ENCODE results near the gene FBLN2. TPM values are rescaled to one million over a fixed set of nuclear protein-coding genes. Genes with fewer than 3 reads are reported as not detected.

FBLN2 gene
- total and polyA plus RNA-seq, 3 experiments from 2014 or later, result 0.09 to 3.2 (median 0.18) TPM

DNA sequence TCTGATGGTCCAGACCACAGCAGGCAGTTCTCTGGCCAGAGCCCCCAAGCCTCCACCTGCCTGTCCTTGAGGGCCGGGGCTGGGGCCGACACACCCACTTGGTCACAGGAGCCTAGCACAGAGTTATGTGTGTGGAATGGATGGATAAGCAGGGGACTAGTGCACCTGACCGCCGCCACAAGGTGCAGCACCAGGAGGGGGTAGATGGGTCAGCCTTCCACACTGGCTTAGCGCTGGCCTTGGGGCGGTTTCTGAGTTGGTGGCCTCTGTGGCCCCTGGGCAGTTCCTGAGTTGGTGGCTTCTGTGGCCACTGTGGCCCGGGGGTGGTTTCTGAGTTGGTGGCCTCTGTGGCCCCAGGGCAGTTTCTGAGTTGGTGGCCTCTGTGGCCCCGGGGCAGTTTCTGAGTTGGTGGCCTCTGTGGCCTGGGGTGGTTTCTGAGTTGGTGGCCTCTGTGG is 75.8 kb downstream of the FBLN2 start:
- H3K9me3 Mint-ChIP-seq, result peaks cover 0 to 2% (median 0%) of the 10 kb centered on the region in 5 donors
- Histone ChIP-seq H3K27ac (ENCODE audit: low read depth, low read length) (no peak overlapping the region), H3K4me3 (ENCODE audit: low read length) (no peak overlapping the region), H3K27me3 (ENCODE audit: insufficient read depth, low read length, poor library complexity, severe bottlenecking) (no peaks in the 10 kb centered on the region), H3K4me1 (ENCODE audit: insufficient read depth, low read length) (no peaks in the 10 kb centered on the region), H3K9me3 (ENCODE audit: low read length) (no peaks in the 10 kb centered on the region), H3K36me3 (ENCODE audit: insufficient read depth, low read length) (no peaks in the 10 kb centered on the region)
- no peak overlapping the region for H3K4me3 Mint-ChIP-seq
- peak overlapping the region in 1 of 8 donors; percentile 82 for H3K27ac Mint-ChIP-seq
- no peaks in the 10 kb centered on the region for H3K27me3 Mint-ChIP-seq
- peaks cover 0 to 8% (median 0%) of the 10 kb centered on the region in 3 donors for H3K4me1 Mint-ChIP-seq
- ChIA-PET POLR2A (no interaction called here), CTCF (interaction anchor here (0.7 kb wide), 1 partner anchor 24 kb away, joined by 3 read pairs; no protein-coding TSS in a partner anchor)
- H3K36me3 Mint-ChIP-seq, result no peaks in the 10 kb centered on the region
- no peak for DNase-seq

DNA sequence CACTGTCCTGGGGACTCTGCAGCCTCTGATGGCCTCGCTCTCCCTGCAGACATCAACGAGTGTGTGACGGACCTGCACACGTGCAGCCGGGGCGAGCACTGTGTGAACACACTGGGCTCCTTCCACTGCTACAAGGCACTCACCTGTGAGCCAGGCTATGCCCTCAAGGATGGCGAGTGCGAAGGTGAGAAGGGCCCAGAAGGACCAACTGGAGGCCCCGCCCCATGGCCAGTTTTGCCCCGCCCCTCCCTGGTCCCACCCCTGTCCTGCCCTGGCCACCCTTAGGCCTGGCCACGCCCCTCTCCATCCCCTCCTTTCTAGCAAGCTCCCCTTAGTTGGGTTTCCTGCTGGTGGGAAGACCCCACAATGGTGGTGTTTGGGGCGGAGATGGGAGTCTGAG is 77.5 kb downstream of the FBLN2 start:
- Mint-ChIP-seq H3K4me1 (peaks cover 0 to 7% (median 0%) of the 10 kb centered on the region in 3 donors), H3K36me3 (no peaks in the 10 kb centered on the region), H3K27me3 (peaks cover 0 to 1% of the 10 kb centered on the region in 2 donors), H3K4me3 (no peak overlapping the region), H3K9me3 (peaks cover 0 to 2% (median 0%) of the 10 kb centered on the region in 5 donors), H3K27ac (no peak overlapping the region)
- CTCF ChIA-PET, result no interaction called here
- Histone ChIP-seq H3K27ac (ENCODE audit: low read depth, low read length) (no peak overlapping the region), H3K27me3 (ENCODE audit: insufficient read depth, low read length, poor library complexity, severe bottlenecking) (no peaks in the 10 kb centered on the region), H3K9me3 (ENCODE audit: low read length) (no peaks in the 10 kb centered on the region), H3K4me1 (ENCODE audit: insufficient read depth, low read length) (no peaks in the 10 kb centered on the region), H3K36me3 (ENCODE audit: insufficient read depth, low read length) (no peaks in the 10 kb centered on the region), H3K4me3 (ENCODE audit: low read length) (no peak overlapping the region)
- no peak for DNase-seq
- POLR2A ChIA-PET, result no interaction called here

DNA sequence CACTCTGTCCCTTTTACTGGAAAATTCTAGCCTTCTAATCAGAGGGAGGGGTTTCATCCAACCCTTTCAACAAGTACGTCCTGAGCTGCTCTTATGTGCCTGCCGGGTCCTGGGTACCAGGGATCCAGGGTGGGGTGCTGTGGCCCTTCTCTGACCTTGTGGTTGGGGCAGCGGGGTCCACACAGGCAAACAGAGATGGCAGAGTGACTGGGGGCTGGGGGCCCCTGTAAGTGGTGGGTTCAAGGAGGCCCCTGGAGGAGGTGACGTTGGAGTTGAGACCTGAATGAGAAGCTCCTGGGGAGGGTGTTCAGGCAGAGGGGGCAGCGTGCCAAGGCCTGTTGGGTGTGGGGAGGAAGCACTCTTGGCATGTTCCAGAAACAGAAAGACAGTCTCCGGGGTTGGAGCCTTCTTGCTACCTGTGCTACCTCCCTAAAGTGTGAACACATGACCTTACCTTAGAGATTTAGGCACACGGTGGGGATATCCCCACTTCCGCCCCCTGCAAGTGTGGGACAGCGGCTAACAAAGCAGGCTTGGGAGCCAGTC is 78.1 kb downstream of the FBLN2 start:
- POLR2A ChIA-PET, result no interaction called here
- H3K36me3 ChIP-seq (ENCODE audit: insufficient read depth, low read length), result no peaks in the 10 kb centered on the region
- no peak for DNase-seq
- H3K27ac ChIP-seq (ENCODE audit: low read depth, low read length), result no peak overlapping the region
- H3K27me3 ChIP-seq (ENCODE audit: insufficient read depth, low read length, poor library complexity, severe bottlenecking), result no peaks in the 10 kb centered on the region
- no peak overlapping the region for H3K4me3 Mint-ChIP-seq
- H3K36me3 Mint-ChIP-seq, result no peaks in the 10 kb centered on the region
- H3K27ac Mint-ChIP-seq, result peak overlapping the region in 1 of 8 donors; percentile 72
- H3K9me3 Mint-ChIP-seq, result peaks cover 0 to 2% (median 0%) of the 10 kb centered on the region in 5 donors
- no peak overlapping the region for H3K4me3 ChIP-seq (ENCODE audit: low read length)
- CTCF ChIA-PET, result no interaction called here
- peaks cover 0 to 6% of the 10 kb centered on the region in 2 donors for H3K27me3 Mint-ChIP-seq
- H3K4me1 Mint-ChIP-seq, result peaks cover 0 to under 1% (median 0%) of the 10 kb centered on the region in 3 donors
- H3K9me3 ChIP-seq (ENCODE audit: low read length), result no peaks in the 10 kb centered on the region
- H3K4me1 ChIP-seq (ENCODE audit: insufficient read depth, low read length), result no peaks in the 10 kb centered on the region

DNA sequence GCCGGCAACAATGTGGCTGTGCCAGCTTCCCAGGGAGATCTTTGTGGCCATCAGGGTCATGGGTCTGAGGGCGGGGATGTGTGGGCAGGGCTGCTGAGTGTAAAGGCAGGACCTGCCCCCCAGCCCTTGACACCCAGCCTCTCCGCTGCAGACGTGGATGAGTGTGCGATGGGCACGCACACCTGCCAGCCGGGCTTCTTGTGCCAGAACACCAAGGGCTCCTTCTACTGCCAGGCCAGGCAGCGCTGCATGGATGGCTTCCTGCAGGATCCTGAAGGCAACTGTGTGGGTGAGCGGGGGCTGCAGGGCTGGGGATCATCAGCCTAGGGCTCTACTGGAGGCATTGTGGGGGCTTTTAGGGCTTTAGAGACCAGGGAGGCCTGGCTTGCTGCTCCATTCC is 78.8 kb downstream of the FBLN2 start:
- Mint-ChIP-seq H3K9me3 (peaks cover 0 to 2% (median 0%) of the 10 kb centered on the region in 5 donors), H3K36me3 (no peaks in the 10 kb centered on the region), H3K27ac (peak overlapping the region in 1 of 8 donors; percentile 15), H3K4me1 (no peaks in the 10 kb centered on the region), H3K27me3 (peaks cover 0 to 6% of the 10 kb centered on the region in 2 donors), H3K4me3 (no peak overlapping the region)
- no peaks in the 10 kb centered on the region for H3K9me3 ChIP-seq (ENCODE audit: low read length)
- H3K4me3 ChIP-seq (ENCODE audit: low read length), result no peak overlapping the region
- H3K27ac ChIP-seq (ENCODE audit: low read depth, low read length), result no peak overlapping the region
- H3K36me3 ChIP-seq (ENCODE audit: insufficient read depth, low read length), result no peaks in the 10 kb centered on the region
- ChIA-PET CTCF (no interaction called here), POLR2A (no interaction called here)
- no peaks in the 10 kb centered on the region for H3K27me3 ChIP-seq (ENCODE audit: insufficient read depth, low read length, poor library complexity, severe bottlenecking)
- H3K4me1 ChIP-seq (ENCODE audit: insufficient read depth, low read length), result no peaks in the 10 kb centered on the region
- DNase-seq, result no peak

DNA sequence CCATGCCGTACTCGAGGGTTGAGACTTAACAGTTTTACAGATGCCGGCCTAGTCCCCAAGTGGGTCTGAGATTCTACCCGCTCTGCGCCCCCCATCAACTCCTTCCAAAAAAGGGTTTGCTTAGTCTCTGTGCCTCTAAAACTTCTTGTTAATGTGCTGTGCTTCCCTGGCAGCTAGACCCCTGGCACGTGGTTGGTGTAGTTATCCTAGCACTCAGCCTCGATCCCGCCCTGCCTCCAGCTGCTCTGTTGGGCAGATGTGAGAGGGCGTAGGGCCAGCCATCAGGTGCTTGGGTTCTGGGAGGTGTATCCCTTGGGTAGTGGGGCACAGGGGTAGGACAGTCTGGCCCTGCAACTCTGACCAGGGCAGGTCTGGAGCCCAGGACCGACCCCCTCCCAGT is 79.5 kb downstream of the FBLN2 start:
- Mint-ChIP-seq H3K36me3 (no peaks in the 10 kb centered on the region), H3K9me3 (peaks cover 0 to 2% (median 0%) of the 10 kb centered on the region in 5 donors), H3K4me1 (no peaks in the 10 kb centered on the region), H3K27ac (no peak overlapping the region), H3K27me3 (peaks cover 0 to 6% of the 10 kb centered on the region in 2 donors), H3K4me3 (no peak overlapping the region)
- CTCF ChIA-PET, result no interaction called here
- Histone ChIP-seq H3K4me1 (ENCODE audit: insufficient read depth, low read length) (no peaks in the 10 kb centered on the region), H3K9me3 (ENCODE audit: low read length) (no peaks in the 10 kb centered on the region), H3K36me3 (ENCODE audit: insufficient read depth, low read length) (no peaks in the 10 kb centered on the region), H3K27me3 (ENCODE audit: insufficient read depth, low read length, poor library complexity, severe bottlenecking) (no peaks in the 10 kb centered on the region), H3K27ac (ENCODE audit: low read depth, low read length) (no peak overlapping the region), H3K4me3 (ENCODE audit: low read length) (no peak overlapping the region)
- POLR2A ChIA-PET, result no interaction called here
- no peak for DNase-seq

DNA sequence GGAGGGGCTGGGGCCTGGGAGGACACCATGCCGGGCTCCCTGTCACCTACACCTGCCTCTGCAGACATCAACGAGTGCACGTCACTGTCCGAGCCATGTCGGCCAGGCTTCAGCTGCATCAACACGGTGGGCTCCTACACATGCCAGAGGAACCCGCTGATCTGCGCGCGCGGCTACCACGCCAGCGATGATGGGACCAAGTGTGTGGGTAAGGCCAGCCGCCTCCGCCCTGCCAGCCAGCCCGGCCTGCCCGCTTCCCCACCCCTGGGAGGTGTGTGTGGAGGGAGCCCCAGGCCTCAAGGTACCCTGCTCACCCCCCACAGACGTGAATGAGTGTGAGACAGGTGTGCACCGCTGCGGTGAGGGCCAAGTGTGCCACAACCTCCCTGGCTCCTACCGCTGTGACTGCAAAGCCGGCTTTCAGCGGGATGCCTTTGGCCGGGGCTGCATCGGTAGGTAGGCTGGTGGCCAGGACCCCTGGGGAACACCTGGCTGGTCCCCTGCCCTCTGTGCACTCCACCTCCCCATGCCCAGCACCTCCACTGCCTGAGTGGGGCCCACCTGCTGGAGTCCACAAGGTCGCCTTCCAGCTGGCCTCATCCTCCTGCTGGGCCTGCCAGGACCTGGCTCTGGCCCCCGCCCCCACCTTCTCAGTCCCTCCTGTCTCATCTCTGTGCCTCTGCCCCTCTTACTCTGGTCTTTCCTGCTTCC is 80.1 kb downstream of the FBLN2 start:
- POLR2A ChIA-PET, result no interaction called here
- no peaks in the 10 kb centered on the region for H3K36me3 ChIP-seq (ENCODE audit: insufficient read depth, low read length)
- peaks cover 0 to 6% of the 10 kb centered on the region in 2 donors for H3K27me3 Mint-ChIP-seq
- H3K4me3 Mint-ChIP-seq, result no peak overlapping the region
- no peaks in the 10 kb centered on the region for H3K4me1 ChIP-seq (ENCODE audit: insufficient read depth, low read length)
- no peaks in the 10 kb centered on the region for H3K4me1 Mint-ChIP-seq
- CTCF ChIA-PET, result no interaction called here
- peaks cover 0 to 2% (median 0%) of the 10 kb centered on the region in 5 donors for H3K9me3 Mint-ChIP-seq
- no peak overlapping the region for H3K27ac ChIP-seq (ENCODE audit: low read depth, low read length)
- H3K36me3 Mint-ChIP-seq, result no peaks in the 10 kb centered on the region
- H3K27me3 ChIP-seq (ENCODE audit: insufficient read depth, low read length, poor library complexity, severe bottlenecking), result no peaks in the 10 kb centered on the region
- no peak overlapping the region for H3K27ac Mint-ChIP-seq
- H3K4me3 ChIP-seq (ENCODE audit: low read length), result no peak overlapping the region
- no peak for DNase-seq
- no peaks in the 10 kb centered on the region for H3K9me3 ChIP-seq (ENCODE audit: low read length)

DNA sequence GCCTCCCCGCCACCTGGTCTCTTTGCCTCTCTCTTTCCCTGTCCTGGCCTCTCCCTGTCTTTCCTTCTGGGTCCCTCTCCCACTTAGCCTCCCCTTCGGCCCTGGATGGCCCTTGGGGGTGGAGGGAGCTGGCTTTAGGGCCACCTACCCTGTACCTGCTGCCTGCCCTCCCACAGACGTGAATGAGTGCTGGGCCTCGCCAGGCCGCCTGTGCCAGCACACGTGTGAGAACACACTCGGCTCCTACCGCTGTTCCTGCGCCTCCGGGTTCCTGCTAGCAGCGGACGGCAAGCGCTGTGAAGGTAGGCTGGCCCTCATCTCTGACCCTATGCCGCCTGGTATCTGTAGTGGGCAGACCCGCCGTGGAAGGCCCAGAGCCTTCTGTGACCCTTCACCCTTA is 80.7 kb downstream of the FBLN2 start:
- H3K9me3 ChIP-seq (ENCODE audit: low read length), result no peaks in the 10 kb centered on the region
- H3K4me1 Mint-ChIP-seq, result no peaks in the 10 kb centered on the region
- no peak overlapping the region for H3K4me3 Mint-ChIP-seq
- no peak overlapping the region for H3K27ac Mint-ChIP-seq
- CTCF ChIA-PET, result no interaction called here
- no peaks in the 10 kb centered on the region for H3K4me1 ChIP-seq (ENCODE audit: insufficient read depth, low read length)
- no peaks in the 10 kb centered on the region for H3K27me3 ChIP-seq (ENCODE audit: insufficient read depth, low read length, poor library complexity, severe bottlenecking)
- H3K27me3 Mint-ChIP-seq, result peaks cover 0 to 6% of the 10 kb centered on the region in 2 donors
- no peaks in the 10 kb centered on the region for H3K36me3 Mint-ChIP-seq
- peaks cover 0 to 2% (median 0%) of the 10 kb centered on the region in 5 donors for H3K9me3 Mint-ChIP-seq
- no peaks in the 10 kb centered on the region for H3K36me3 ChIP-seq (ENCODE audit: insufficient read depth, low read length)
- POLR2A ChIA-PET, result no interaction called here
- no peak for DNase-seq
- H3K4me3 ChIP-seq (ENCODE audit: low read length), result no peak overlapping the region
- no peak overlapping the region for H3K27ac ChIP-seq (ENCODE audit: low read depth, low read length)

DNA sequence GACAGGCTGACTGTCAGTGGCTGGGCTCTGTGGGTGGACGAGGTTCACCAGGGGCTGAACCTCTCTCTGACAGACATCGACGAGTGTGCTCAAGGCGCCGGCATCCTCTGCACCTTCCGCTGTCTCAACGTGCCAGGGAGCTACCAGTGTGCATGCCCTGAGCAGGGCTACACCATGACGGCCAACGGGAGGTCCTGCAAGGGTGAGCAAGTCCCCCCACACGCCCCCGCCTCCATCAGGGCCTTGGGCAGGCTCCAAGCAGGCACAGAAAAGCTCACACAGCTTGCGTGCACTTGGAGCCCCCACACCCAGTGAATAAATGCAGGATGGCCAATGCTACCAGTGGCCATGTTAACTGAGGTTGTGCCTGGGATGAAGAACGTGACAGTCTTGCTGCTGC is 82.3 kb downstream of the FBLN2 start:
- H3K27ac Mint-ChIP-seq, result peak overlapping the region in 1 of 8 donors; percentile 3
- no peaks in the 10 kb centered on the region for H3K36me3 ChIP-seq (ENCODE audit: insufficient read depth, low read length)
- ChIA-PET CTCF (interaction anchor here (1.1 kb wide), 1 partner anchor 16 kb away, joined by 3 read pairs; no protein-coding TSS in a partner anchor), POLR2A (no interaction called here)
- H3K9me3 Mint-ChIP-seq, result no peaks in the 10 kb centered on the region
- H3K27me3 ChIP-seq (ENCODE audit: insufficient read depth, low read length, poor library complexity, severe bottlenecking), result no peaks in the 10 kb centered on the region
- no peaks in the 10 kb centered on the region for H3K4me1 ChIP-seq (ENCODE audit: insufficient read depth, low read length)
- no peak overlapping the region for H3K4me3 Mint-ChIP-seq
- peaks cover 0 to 8% of the 10 kb centered on the region in 2 donors for H3K27me3 Mint-ChIP-seq
- H3K36me3 Mint-ChIP-seq, result no peaks in the 10 kb centered on the region
- H3K4me1 Mint-ChIP-seq, result no peaks in the 10 kb centered on the region
- H3K27ac ChIP-seq (ENCODE audit: low read depth, low read length), result no peak overlapping the region
- DNase-seq, result no peak
- H3K4me3 ChIP-seq (ENCODE audit: low read length), result no peak overlapping the region
- H3K9me3 ChIP-seq (ENCODE audit: low read length), result no peaks in the 10 kb centered on the region

All from CD8-positive, alpha-beta memory T cell (primary cell).